Inferior parietal cortex (tissue), 1 donor: ENCODE results near the gene TIMP4.

Source experiments
- DNase-seq: peaks from one replicate; pipeline ENCODE4 v3.0.0-alpha.2; 2016; ENCODE audit errors: extremely low spot score

TIMP4 gene

GRCh38 chr3:12185172-12185710, 26.5 kb upstream of the TIMP4 start:
- DNase-seq, result no peak

- DNase-seq, result no peak
Measured at GRCh38 chr3:12184541-12184940, 25.8 kb upstream of the TIMP4 start.

GRCh38 chr3:12182687-12183441, 24.2 kb upstream of the TIMP4 start:
- no peak for DNase-seq

GRCh38 chr3:12181806-12182205, 23.1 kb upstream of the TIMP4 start:
- no peak for DNase-seq

- no peak for DNase-seq
Measured at GRCh38 chr3:12181301-12181700, 22.6 kb upstream of the TIMP4 start.

- no peak for DNase-seq
Measured at GRCh38 chr3:12180631-12181030, 21.9 kb upstream of the TIMP4 start.

GRCh38 chr3:12180218-12180617, 21.5 kb upstream of the TIMP4 start:
- DNase-seq, result no peak

- no peak for DNase-seq
Measured at GRCh38 chr3:12179441-12179840, 20.7 kb upstream of the TIMP4 start.

- no peak for DNase-seq
Measured at GRCh38 chr3:12178091-12178820, 19.5 kb upstream of the TIMP4 start.

GRCh38 chr3:12177126-12177525, 18.4 kb upstream of the TIMP4 start:
- no peak for DNase-seq

GRCh38 chr3:12175844-12176453, 17.2 kb upstream of the TIMP4 start:
- peak; percentile 63 for DNase-seq

- DNase-seq, result no peak
Measured at GRCh38 chr3:12175137-12175593, 16.5 kb upstream of the TIMP4 start.

GRCh38 chr3:12170207-12170606, 11.5 kb upstream of the TIMP4 start:
- DNase-seq, result no peak

GRCh38 chr3:12165909-12166308, 7.2 kb upstream of the TIMP4 start:
- DNase-seq, result no peak

GRCh38 chr3:12159227-12159601, 502 bp upstream of the TIMP4 start:
- no peak for DNase-seq

GRCh38 chr3:12157026-12157425, 1.7 kb downstream of the TIMP4 start:
- DNase-seq, result no peak

GRCh38 chr3:12155828-12156227, 2.9 kb downstream of the TIMP4 start:
- DNase-seq, result no peak

GRCh38 chr3:12155264-12155663, 3.4 kb downstream of the TIMP4 start:
- DNase-seq, result no peak

GRCh38 chr3:12154151-12154550, 4.6 kb downstream of the TIMP4 start:
- no peak for DNase-seq

GRCh38 chr3:12150112-12150511, 8.6 kb downstream of the TIMP4 start:
- no peak for DNase-seq

- no peak for DNase-seq
Measured at GRCh38 chr3:12149029-12149428, 9.7 kb downstream of the TIMP4 start.

GRCh38 chr3:12148183-12148940, 10.3 kb downstream of the TIMP4 start:
- DNase-seq, result no peak
